Hepatocyte (in vitro differentiated cells): Measurements from ENCODE around the gene CTDSP2. TPM values are rescaled to one million over a fixed set of nuclear protein-coding genes. Genes with fewer than 3 reads are reported as not detected.

Experiments used
- DNase-seq: peaks from one replicate; pipeline ENCODE4 v3.0.0-alpha.2; 2016; ENCODE audit warnings: low spot score
- H2AFZ ChIP-seq: fragments of 200-600 bp; sonication (generic); 2 replicates; pipeline ENCODE4 v1.6.0; 2016; ENCODE audit warnings: antibody characterized with exemption, mild to moderate bottlenecking
- H3K27ac ChIP-seq: fragments of 200-600 bp; sonication (generic); 2 replicates; pipeline ENCODE4 v1.5.1; 2016; ENCODE audit warnings: mild to moderate bottlenecking
- H3K27me3 ChIP-seq: fragments of 200-600 bp; sonication (generic); 2 replicates; pipeline ENCODE4 v1.6.1; 2016
- H3K36me3 ChIP-seq: fragments of 200-600 bp; sonication (generic); replicated peaks from 2 replicates; pipeline ENCODE4 v1.5.1; 2016; ENCODE audit warnings: low read depth; ENCODE audit not compliant: insufficient read depth
- H3K4me1 ChIP-seq: fragments of 200-600 bp; sonication (generic); 2 replicates; pipeline ENCODE4 v1.5.1; 2016; ENCODE audit warnings: mild to moderate bottlenecking, moderate library complexity; ENCODE audit not compliant: insufficient read depth
- H3K4me2 ChIP-seq: fragments of 200-600 bp; sonication (generic); 2 replicates; pipeline ENCODE4 v1.6.0; 2016
- H3K4me3 ChIP-seq: fragments of 200-600 bp; sonication (generic); 2 replicates; pipeline ENCODE4 v1.5.1; 2016; ENCODE audit warnings: mild to moderate bottlenecking
- H3K79me2 ChIP-seq: fragments of 200-600 bp; sonication (generic); 2 replicates; pipeline ENCODE4 v1.6.0; 2017; ENCODE audit warnings: mild to moderate bottlenecking
- H3K9me2 ChIP-seq: fragments of 200-600 bp; sonication (generic); replicated peaks from 2 replicates; pipeline ENCODE4 v1.6.0; 2017; ENCODE audit warnings: mild to moderate bottlenecking; ENCODE audit not compliant: insufficient read depth
- H3K9me3 ChIP-seq: fragments of 200-600 bp; sonication (generic); 2 replicates; pipeline ENCODE4 v1.5.1; 2016; ENCODE audit warnings: low read depth, mild to moderate bottlenecking
- H4K20me1 ChIP-seq: fragments of 200-600 bp; sonication (generic); 2 replicates; pipeline ENCODE4 v1.6.0; 2016; ENCODE audit warnings: mild to moderate bottlenecking; ENCODE audit not compliant: insufficient read depth, poor library complexity, severe bottlenecking
- EZH2 ChIP-seq: fragments of 200-600 bp; sonication (generic); IDR thresholded peaks from 2 replicates; pipeline ENCODE4 v1.6.1; 2016; ENCODE audit warnings: antibody characterized with exemption, mild to moderate bottlenecking, borderline replicate concordance
- EZH2phosphoT487 ChIP-seq: fragments of 200-600 bp; sonication (generic); IDR thresholded peaks from one replicate; pipeline ENCODE4 v1.6.1; 2018; ENCODE audit warnings: antibody characterized with exemption, mild to moderate bottlenecking, low read depth, moderate library complexity; ENCODE audit not compliant: unreplicated experiment, severe bottlenecking
- WGBS: methylation state at CpG from one replicate; pipeline ENCODE4 v1.1.6; 2016; ENCODE audit warnings: low lambda C conversion rate; ENCODE audit errors: missing lambda C conversion rate; 5-methylcytosine and 5-hydroxymethylcytosine counted together
- polyA plus RNA-seq: library from polyadenylated mRNA; unstranded; fragments of >200 nt; fragmentation: Nextera tagmentation; extraction: Ambion mirVana; gene quantifications from 2 replicates; pipeline ENCODE4 v1.2.1, GENCODE V29; 2016
- total RNA-seq: library from RNA; depleted of rRNA; stranded (reverse); fragments of >200 nt; gene quantifications from 2 replicates; pipeline ENCODE4 v1.2.3, GENCODE V29; 2014
- TF ChIP-seq, protein P1 (sequence below): fragments of 200-600 bp; sonication (generic); IDR thresholded peaks from 2 replicates; pipeline ENCODE4 v1.5.1; 2016; ENCODE audit warnings: antibody characterized with exemption, mild to moderate bottlenecking; ENCODE audit not compliant: poor library complexity

CTDSP2 gene
- total and polyA plus RNA-seq, 2 experiments from 2014 or later, result 75.9 to 96.8 TPM

DNA sequence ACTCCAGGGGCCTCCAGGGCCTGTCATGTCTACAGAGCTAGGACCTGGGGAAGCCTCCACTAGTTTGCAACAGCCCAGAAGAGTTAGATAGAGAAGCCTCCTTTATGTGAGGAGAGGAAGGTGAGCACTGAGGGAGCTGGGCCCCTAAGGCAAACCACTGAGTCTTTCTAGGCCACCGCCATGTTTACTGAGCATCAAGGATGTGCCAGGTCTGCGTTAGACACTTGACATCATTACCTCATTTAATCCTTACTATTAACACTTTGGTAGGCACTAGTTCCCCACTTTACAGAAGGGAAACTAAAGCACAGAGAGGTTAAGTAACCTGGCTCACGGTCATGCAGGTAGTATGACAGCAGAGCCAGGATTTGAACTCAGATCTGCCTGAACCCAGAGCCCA is 12.9 kb downstream of the CTDSP2 start:
- no peak overlapping the region for H3K27ac ChIP-seq
- 93% methylated on average over 3 of the region's 3 CpGs for WGBS
- TF ChIP-seq EZH2 (no peak), EZH2phosphoT487 (no peak)
- TF ChIP-seq, protein P1, sequence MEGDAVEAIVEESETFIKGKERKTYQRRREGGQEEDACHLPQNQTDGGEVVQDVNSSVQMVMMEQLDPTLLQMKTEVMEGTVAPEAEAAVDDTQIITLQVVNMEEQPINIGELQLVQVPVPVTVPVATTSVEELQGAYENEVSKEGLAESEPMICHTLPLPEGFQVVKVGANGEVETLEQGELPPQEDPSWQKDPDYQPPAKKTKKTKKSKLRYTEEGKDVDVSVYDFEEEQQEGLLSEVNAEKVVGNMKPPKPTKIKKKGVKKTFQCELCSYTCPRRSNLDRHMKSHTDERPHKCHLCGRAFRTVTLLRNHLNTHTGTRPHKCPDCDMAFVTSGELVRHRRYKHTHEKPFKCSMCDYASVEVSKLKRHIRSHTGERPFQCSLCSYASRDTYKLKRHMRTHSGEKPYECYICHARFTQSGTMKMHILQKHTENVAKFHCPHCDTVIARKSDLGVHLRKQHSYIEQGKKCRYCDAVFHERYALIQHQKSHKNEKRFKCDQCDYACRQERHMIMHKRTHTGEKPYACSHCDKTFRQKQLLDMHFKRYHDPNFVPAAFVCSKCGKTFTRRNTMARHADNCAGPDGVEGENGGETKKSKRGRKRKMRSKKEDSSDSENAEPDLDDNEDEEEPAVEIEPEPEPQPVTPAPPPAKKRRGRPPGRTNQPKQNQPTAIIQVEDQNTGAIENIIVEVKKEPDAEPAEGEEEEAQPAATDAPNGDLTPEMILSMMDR, result no peak
- H2AFZ ChIP-seq, result no peak overlapping the region
- no peak overlapping the region for H3K4me3 ChIP-seq
- H3K9me3 ChIP-seq, result no peaks in the 10 kb centered on the region
- no peaks in the 10 kb centered on the region for H3K9me2 ChIP-seq
- H3K4me1 ChIP-seq, result peaks cover 70% of the 10 kb centered on the region
- peak overlapping the region; percentile 52 for H3K4me2 ChIP-seq
- peaks cover 99% of the 10 kb centered on the region for H3K79me2 ChIP-seq
- H3K27me3 ChIP-seq, result no peaks in the 10 kb centered on the region
- no peak for DNase-seq
- peaks cover 99% of the 10 kb centered on the region for H4K20me1 ChIP-seq
- no peaks in the 10 kb centered on the region for H3K36me3 ChIP-seq

DNA sequence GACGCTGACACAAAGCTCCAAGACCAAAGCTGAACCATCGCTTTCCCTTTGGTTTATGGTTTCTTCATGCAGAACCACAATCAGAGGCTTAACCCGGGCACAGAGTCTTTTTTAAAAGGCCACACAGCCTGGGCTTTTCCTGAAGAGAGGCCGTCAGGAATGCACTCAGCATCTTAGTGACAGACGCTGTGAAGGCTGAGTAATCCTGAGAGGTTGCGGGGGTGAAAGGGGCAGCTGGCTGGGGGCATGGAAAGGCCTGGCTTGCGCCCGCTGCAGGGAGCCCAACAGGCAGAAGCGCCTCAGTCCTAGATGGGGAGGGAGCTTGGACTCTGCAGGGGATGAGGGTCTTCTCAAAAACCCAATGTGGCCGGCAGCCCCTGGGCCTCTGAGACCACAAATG is 13.6 kb downstream of the CTDSP2 start:
- H3K9me2 ChIP-seq, result no peaks in the 10 kb centered on the region
- peaks cover 99% of the 10 kb centered on the region for H3K79me2 ChIP-seq
- no peaks in the 10 kb centered on the region for H3K27me3 ChIP-seq
- H3K9me3 ChIP-seq, result no peaks in the 10 kb centered on the region
- no peak for DNase-seq
- TF ChIP-seq EZH2phosphoT487 (no peak), EZH2 (no peak)
- TF ChIP-seq, protein P1, result no peak
- no peak overlapping the region for H2AFZ ChIP-seq
- H4K20me1 ChIP-seq, result peaks cover 99% of the 10 kb centered on the region
- WGBS, result 63% methylated on average over 10 of the region's 10 CpGs
- no peaks in the 10 kb centered on the region for H3K36me3 ChIP-seq
- H3K4me2 ChIP-seq, result peak overlapping the region; percentile 52
- no peak overlapping the region for H3K4me3 ChIP-seq
- peaks cover 63% of the 10 kb centered on the region for H3K4me1 ChIP-seq
- no peak overlapping the region for H3K27ac ChIP-seq

DNA sequence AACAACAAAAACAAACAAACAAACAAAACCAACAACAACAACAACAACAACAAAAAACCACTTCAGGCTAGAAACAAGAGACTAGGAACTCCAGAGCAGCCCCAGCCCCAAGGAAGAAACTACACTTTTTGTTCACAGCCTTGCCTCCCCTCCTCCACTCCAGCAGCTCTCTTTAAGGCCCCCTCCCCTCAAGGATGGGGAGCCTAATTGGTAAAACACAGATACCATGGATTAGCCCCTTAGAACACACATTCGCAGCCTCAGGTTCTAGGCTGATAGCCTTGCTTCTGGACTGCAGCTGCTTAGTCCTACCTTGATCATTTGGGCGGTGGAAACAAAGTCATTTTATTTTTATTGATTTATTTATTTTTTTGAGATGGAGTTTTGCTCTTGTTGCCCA is 16.1 kb downstream of the CTDSP2 start:
- no peak overlapping the region for H3K27ac ChIP-seq
- no peak overlapping the region for H3K4me3 ChIP-seq
- no peak overlapping the region for H2AFZ ChIP-seq
- TF ChIP-seq EZH2 (no peak), EZH2phosphoT487 (no peak)
- TF ChIP-seq, protein P1, result no peak
- peaks cover 37% of the 10 kb centered on the region for H3K4me1 ChIP-seq
- no peaks in the 10 kb centered on the region for H3K27me3 ChIP-seq
- H3K9me3 ChIP-seq, result no peaks in the 10 kb centered on the region
- DNase-seq, result no peak
- peaks cover 97% of the 10 kb centered on the region for H4K20me1 ChIP-seq
- 89% methylated on average over 2 of the region's 2 CpGs for WGBS
- H3K4me2 ChIP-seq, result no peak overlapping the region
- H3K9me2 ChIP-seq, result no peaks in the 10 kb centered on the region
- H3K79me2 ChIP-seq, result peaks cover 99% of the 10 kb centered on the region
- H3K36me3 ChIP-seq, result peaks cover 5% of the 10 kb centered on the region
